ENCODE results near the gene ASPSCR1.
A peak's percentile ranks its signal among the peaks of the same experiment; 100 is the strongest.

- no peak for TF ChIP-seq POLR2A (IDR thresholded peaks at IDR 0.05; ENCODE audit: borderline replicate concordance, extremely low read depth, insufficient read depth, insufficient read length)
- no peak for TF ChIP-seq EZH2 (IDR thresholded peaks at IDR 0.05)
- TF ChIP-seq CTCF (IDR thresholded peaks at IDR 0.05 in 2 of 3, conservative IDR thresholded peaks at IDR 0.05 in 1 of 3; ENCODE audit: borderline replicate concordance in 1 of 3, insufficient read depth in 1 of 3, low read depth in 2 of 3, low read length in 2 of 3) = peak in 2 of 3 experiments; percentile 17 to 53; a peak in 2 of 6 replicates
- TF ChIP-seq CEBPB (IDR thresholded peaks at IDR 0.05; ENCODE audit: low read depth) = no peak
- TF ChIP-seq EZH2phosphoT487 (IDR thresholded peaks at IDR 0.05; ENCODE audit: borderline replicate concordance) = no peak
- TF ChIP-seq SIN3A (IDR thresholded peaks at IDR 0.05; ENCODE audit: low read depth) = no peak
Measured at GRCh38 chr17:81961087-81961511, 16.3 kb upstream of the ASPSCR1 start, which contains the start of gene NOTUM.

Data from HCT116 (cell line).